ENCODE measurements around the gene BHLHE23. TPM values are rescaled to one million over a fixed set of nuclear protein-coding genes. Genes with fewer than 3 reads are reported as not detected.

The BHLHE23 gene
- total RNA-seq, 4 donors from 2014 or later: not detected

GRCh38 chr20:62966212-62967148 is 40.3 kb downstream of the BHLHE23 start:
- intact Hi-C loops (cut with DNase I; ENCODE audit: low total_unique reads): no loop called here
- Histone ChIP-seq H3K36me3 (no peaks in the 10 kb centered on the region), H3K4me3 (no peak overlapping the region), H3K4me1 (no peaks in the 10 kb centered on the region), H3K27ac (no peak overlapping the region), H3K27me3 (peaks cover 9 to 18% (median 9%) of the 10 kb centered on the region in 3 donors), H3K9me3 (no peaks in the 10 kb centered on the region)
- in situ Hi-C loops (cut with MboI; ENCODE audit: low sequenced_read_pairs in 4 of 4): no loop called here
- TF ChIP-seq CTCF (IDR thresholded peaks at IDR 0.05 in 4 of 5, conservative IDR thresholded peaks at IDR 0.05 in 1 of 5): no peak
- no peak for TF ChIP-seq POLR2A (IDR thresholded peaks at IDR 0.05)
- ATAC-seq (no peak), DNase-seq (no peak)

GRCh38 chr20:62965363-62965771 is 41.4 kb downstream of the BHLHE23 start:
- Histone ChIP-seq H3K4me3 (no peak overlapping the region), H3K4me1 (no peaks in the 10 kb centered on the region), H3K9me3 (no peaks in the 10 kb centered on the region), H3K27ac (no peak overlapping the region), H3K36me3 (no peaks in the 10 kb centered on the region), H3K27me3 (peaks cover 0 to 8% (median under 1%) of the 10 kb centered on the region in 3 donors)
- in situ Hi-C loops (cut with MboI; ENCODE audit: low sequenced_read_pairs in 4 of 4): no loop called here
- DNase-seq (no peak), ATAC-seq (no peak)
- intact Hi-C loops (cut with DNase I; ENCODE audit: low total_unique reads): no loop called here
- TF ChIP-seq POLR2A (IDR thresholded peaks at IDR 0.05) (no peak), CTCF (IDR thresholded peaks at IDR 0.05 in 4 of 5, conservative IDR thresholded peaks at IDR 0.05 in 1 of 5) (no peak)

- H3K27ac ChIP-seq: no peak overlapping the region
- TF ChIP-seq POLR2A (IDR thresholded peaks at IDR 0.05) (no peak), CTCF (IDR thresholded peaks at IDR 0.05 in 4 of 5, conservative IDR thresholded peaks at IDR 0.05 in 1 of 5) (no peak)
- H3K9me3 ChIP-seq: no peaks in the 10 kb centered on the region
- intact Hi-C loops (cut with DNase I; ENCODE audit: low total_unique reads) (no loop called here), in situ Hi-C loops (cut with MboI; ENCODE audit: low sequenced_read_pairs in 4 of 4) (no loop called here)
- no peak for ATAC-seq
- H3K4me3 ChIP-seq: no peak overlapping the region
- no peaks in the 10 kb centered on the region for H3K4me1 ChIP-seq
- no peaks in the 10 kb centered on the region for H3K36me3 ChIP-seq
- DNase-seq: no peak
- H3K27me3 ChIP-seq: peaks cover 0 to 3% (median 0%) of the 10 kb centered on the region in 3 donors
These were observed 42.1 kb downstream of the BHLHE23 start for GRCh38 chr20:62964700-62965099.

GRCh38 chr20:62963614-62964397 is 43.0 kb downstream of the BHLHE23 start:
- Histone ChIP-seq H3K27ac (no peak overlapping the region), H3K27me3 (no peaks in the 10 kb centered on the region), H3K4me1 (no peaks in the 10 kb centered on the region), H3K9me3 (no peaks in the 10 kb centered on the region), H3K36me3 (no peaks in the 10 kb centered on the region), H3K4me3 (no peak overlapping the region)
- ATAC-seq (no peak), DNase-seq (no peak)
- TF ChIP-seq POLR2A (IDR thresholded peaks at IDR 0.05) (no peak), CTCF (IDR thresholded peaks at IDR 0.05 in 4 of 5, conservative IDR thresholded peaks at IDR 0.05 in 1 of 5) (no peak)
- intact Hi-C loops (cut with DNase I; ENCODE audit: low total_unique reads) (no loop called here), in situ Hi-C loops (cut with MboI; ENCODE audit: low sequenced_read_pairs in 4 of 4) (no loop called here)

Measured in gastrocnemius medialis (tissue), 4 donors.